Measurements from ENCODE around the gene TTPAL. TPM values are rescaled to one million over a fixed set of nuclear protein-coding genes. Genes with fewer than 3 reads are reported as not detected.

The TTPAL gene
- total RNA-seq, 1 donor from 2014 or later: 20.8 TPM

- peak overlapping the region; percentile 28 for H3K27ac Mint-ChIP-seq
- no peak for DNase-seq (ENCODE audit: extremely low spot score, unreplicated experiment)
- H3K36me3 Mint-ChIP-seq: no peaks in the 10 kb centered on the region
- H3K9me3 Mint-ChIP-seq: no peaks in the 10 kb centered on the region
- H3K27me3 Mint-ChIP-seq: no peaks in the 10 kb centered on the region
- no peak overlapping the region for H3K4me3 Mint-ChIP-seq
- no peak for TF ChIP-seq CTCF (conservative IDR thresholded peaks at IDR 0.05)
- no peaks in the 10 kb centered on the region for H3K4me1 Mint-ChIP-seq (ENCODE audit: unreplicated experiment)
These were observed 14.4 kb upstream of the TTPAL start for GRCh38 chr20:44461142-44461802.

GRCh38 chr20:44461803-44462174 lies 13.9 kb upstream of the TTPAL start:
- Mint-ChIP-seq H3K9me3 (no peaks in the 10 kb centered on the region), H3K27ac (no peak overlapping the region)

GRCh38 chr20:44463466-44463865 lies 12.2 kb upstream of the TTPAL start:
- H3K27ac Mint-ChIP-seq: no peak overlapping the region
- no peaks in the 10 kb centered on the region for H3K4me1 Mint-ChIP-seq (ENCODE audit: unreplicated experiment)
- no peaks in the 10 kb centered on the region for H3K27me3 Mint-ChIP-seq
- H3K36me3 Mint-ChIP-seq: no peaks in the 10 kb centered on the region
- no peak for TF ChIP-seq CTCF (conservative IDR thresholded peaks at IDR 0.05)
- H3K4me3 Mint-ChIP-seq: no peak overlapping the region
- no peak for DNase-seq (ENCODE audit: extremely low spot score, unreplicated experiment)
- H3K9me3 Mint-ChIP-seq: no peaks in the 10 kb centered on the region

More at GRCh38 chr20:44461803-44462174, 13.9 kb upstream of the TTPAL start:
- H3K36me3 Mint-ChIP-seq: no peaks in the 10 kb centered on the region
- H3K27me3 Mint-ChIP-seq: no peaks in the 10 kb centered on the region
- DNase-seq (ENCODE audit: extremely low spot score, unreplicated experiment): no peak
- H3K4me1 Mint-ChIP-seq (ENCODE audit: unreplicated experiment): no peaks in the 10 kb centered on the region
- H3K4me3 Mint-ChIP-seq: no peak overlapping the region
- no peak for TF ChIP-seq CTCF (conservative IDR thresholded peaks at IDR 0.05)

GRCh38 chr20:44464514-44464913 lies 11.2 kb upstream of the TTPAL start:
- no peak for TF ChIP-seq CTCF (conservative IDR thresholded peaks at IDR 0.05)
- H3K4me3 Mint-ChIP-seq: no peak overlapping the region
- H3K27ac Mint-ChIP-seq: no peak overlapping the region
- DNase-seq (ENCODE audit: extremely low spot score, unreplicated experiment): no peak
- no peaks in the 10 kb centered on the region for H3K4me1 Mint-ChIP-seq (ENCODE audit: unreplicated experiment)
- H3K9me3 Mint-ChIP-seq: no peaks in the 10 kb centered on the region
- no peaks in the 10 kb centered on the region for H3K27me3 Mint-ChIP-seq
- H3K36me3 Mint-ChIP-seq: no peaks in the 10 kb centered on the region

- DNase-seq (ENCODE audit: extremely low spot score, unreplicated experiment): no peak
- Mint-ChIP-seq H3K27me3 (no peaks in the 10 kb centered on the region), H3K36me3 (no peaks in the 10 kb centered on the region), H3K4me3 (no peak overlapping the region), H3K9me3 (no peaks in the 10 kb centered on the region), H3K4me1 (ENCODE audit: unreplicated experiment) (no peaks in the 10 kb centered on the region), H3K27ac (no peak overlapping the region)
- TF ChIP-seq CTCF (conservative IDR thresholded peaks at IDR 0.05): no peak
These were observed 10.6 kb upstream of the TTPAL start for GRCh38 chr20:44465001-44465560.
